HG03139 (cell line): Measurements from ENCODE around the gene SLC46A1.
A peak's percentile ranks its signal among the peaks of the same experiment; 100 is the strongest.

Experiments
- ATAC-seq: cut with Tn5 transposase; IDR thresholded peaks from one replicate; pipeline ENCODE4 v1.9.1; 2021; ENCODE audit not compliant: unreplicated experiment

The SLC46A1 gene

GRCh38 chr17:28363186-28363585, 42.8 kb downstream of the SLC46A1 start:
- ATAC-seq: no peak

DNA sequence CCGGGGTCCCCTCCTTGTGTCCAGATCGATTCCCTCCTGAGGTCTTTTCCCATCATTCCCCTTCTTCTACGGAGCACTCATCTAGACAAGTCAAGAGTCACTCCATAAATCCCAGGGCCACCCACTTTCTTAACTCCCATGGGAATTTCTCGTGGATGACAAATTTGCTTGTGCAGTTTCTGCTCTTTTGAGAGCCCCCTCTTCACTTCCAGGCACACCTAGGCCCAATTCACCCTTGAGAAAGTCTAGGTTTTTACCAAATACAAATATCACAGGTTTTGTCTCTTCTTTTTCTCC, 48.2 kb downstream of the SLC46A1 start:
- ATAC-seq: no peak

- peak; percentile 95 for ATAC-seq
These were observed 48.7 kb downstream of the SLC46A1 start, which contains the start of gene POLDIP2 for GRCh38 chr17:28357061-28357900. Gene POLDIP2 (minus strand): TSS chr17:28357527. CDS start chr17:28357448, 79 bp downstream.

GRCh38 chr17:28350271-28350670, 55.7 kb downstream of the SLC46A1 start:
- no peak for ATAC-seq

- ATAC-seq: no peak
These were observed 57.0 kb downstream of the SLC46A1 start for GRCh38 chr17:28348979-28349378.

DNA sequence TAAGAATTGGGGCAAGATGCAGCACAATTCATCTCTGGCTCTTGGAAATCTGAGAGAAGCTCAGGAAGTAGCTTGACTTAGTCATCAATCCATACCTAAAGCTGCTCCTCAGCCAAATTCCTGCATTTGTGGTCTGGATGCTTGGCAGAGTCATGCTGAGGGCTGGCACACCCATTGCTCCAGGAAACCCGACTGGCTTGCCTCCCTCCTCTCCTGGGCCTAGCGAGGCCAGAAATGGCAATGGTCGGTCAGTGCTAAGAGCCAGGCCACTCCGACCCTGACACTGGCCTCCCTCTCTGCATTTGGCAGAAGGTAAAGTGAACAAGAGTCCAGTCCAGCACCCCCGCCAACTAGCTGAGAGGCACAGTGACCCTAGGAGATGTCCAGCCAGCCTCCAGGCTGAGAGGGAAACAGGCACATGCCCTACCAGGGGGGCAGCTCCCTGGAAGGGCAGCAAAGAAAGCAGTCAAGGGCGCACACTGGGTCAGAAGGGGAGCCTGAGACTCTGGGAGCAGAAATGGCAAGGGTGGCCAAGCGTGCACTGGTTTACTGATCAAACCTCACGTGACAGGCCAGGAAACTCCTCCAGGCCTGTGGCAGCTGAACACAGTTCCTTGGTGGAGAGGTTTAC, 58.6 kb downstream of the SLC46A1 start:
- ATAC-seq: no peak

DNA sequence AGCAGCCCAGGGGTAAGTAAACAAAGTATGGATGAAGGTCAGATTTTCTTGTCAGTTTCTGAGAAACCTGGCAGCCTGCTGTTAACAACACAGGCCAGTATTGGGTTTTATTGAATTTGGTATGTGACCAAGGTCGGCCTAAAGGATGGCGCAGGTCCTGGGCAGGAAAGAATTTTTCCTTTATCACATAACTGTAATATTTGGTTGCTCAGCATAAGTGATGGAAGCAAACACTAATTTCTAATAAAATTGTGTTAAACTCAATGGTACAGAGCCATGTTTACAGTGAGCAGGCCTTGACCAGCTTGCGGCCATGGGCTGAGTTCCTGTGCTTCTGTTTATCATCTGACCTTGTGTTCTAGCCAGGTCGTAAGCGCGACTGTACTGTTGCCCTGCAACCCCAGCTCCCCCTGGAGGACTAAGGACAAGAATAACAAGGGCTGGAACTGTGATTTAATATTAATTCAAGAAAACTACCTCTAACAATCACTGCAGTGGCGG, 59.2 kb downstream of the SLC46A1 start:
- ATAC-seq: no peak

DNA sequence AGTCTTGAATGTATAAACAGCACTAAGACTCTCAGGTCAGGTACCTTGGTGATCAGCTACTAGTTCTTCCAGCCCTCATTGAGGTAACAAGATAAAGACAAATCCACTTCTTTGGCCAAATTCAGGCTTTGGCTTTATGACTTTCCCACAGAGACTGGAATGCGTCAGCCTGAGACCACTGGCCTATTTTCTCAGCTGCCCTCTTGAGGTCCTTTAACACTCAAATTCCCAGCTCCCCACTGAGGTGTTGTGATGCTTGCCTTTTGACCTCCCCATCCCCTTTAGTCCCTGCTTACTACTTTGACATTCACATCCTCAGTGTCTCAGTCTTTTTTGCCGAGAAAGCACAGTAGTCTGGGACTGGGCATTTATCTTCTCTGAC, 59.8 kb downstream of the SLC46A1 start:
- no peak for ATAC-seq

GRCh38 chr17:28345419-28346198, 60.4 kb downstream of the SLC46A1 start:
- no peak for ATAC-seq
